Endothelial cell of umbilical vein (primary cell): ENCODE results near the gene MIX23. TPM values are rescaled to one million over a fixed set of nuclear protein-coding genes. Genes with fewer than 3 reads are reported as not detected.

Source experiments
- BruUV-seq: library from RNA; stranded (reverse); fragments of 400-500 nt; replicated peaks from 2 replicates; lab custom pipeline; 2021; lab: Mats Ljungman, UMichigan
- CTCF ChIA-PET: fragments of 300-600, 350-600 bp; sonication (Branson Sonifier 250); formaldehyde crosslinking; loops from one replicate; lab custom pipeline; 2021; ENCODE audit warnings: antibody characterized with exemption, inconsistent platforms; lab: Charles Lee
- POLR2A ChIA-PET: fragments of 300-600, 350-600 bp; sonication (Branson Sonifier 250); formaldehyde crosslinking; loops from one replicate; lab custom pipeline; 2021; ENCODE audit warnings: antibody characterized with exemption, inconsistent platforms; lab: Charles Lee
- DNase-seq: peaks from one replicate; pipeline ENCODE4 v3.0.0-alpha.2; 2011; ENCODE audit warnings: low read depth, low spot score
- FAIRE-seq: peaks from 2 replicates; lab custom pipeline; 2011; peaks lifted over from hg19 to GRCh38; lab: Jason Lieb, UNC
- H2AFZ ChIP-seq: 2 replicates; pipeline ENCODE4 v1.6.0; 2012; ENCODE audit warnings: low read depth, low read length, control low read depth, inconsistent platforms
- H3K27ac ChIP-seq: 2 replicates; pipeline ENCODE4 v1.5.1; 2011; ENCODE audit warnings: low read depth, mild to moderate bottlenecking, control low read depth, low read length, moderate library complexity; ENCODE audit not compliant: insufficient read depth
- H3K27me3 ChIP-seq, 2 experiments: 2 replicates each; pipeline versions ENCODE4 v1.6.0 to v1.6.1; 2011; ENCODE audit warnings: low read length in 2 of 2, mixed read lengths in 1 of 2; ENCODE audit not compliant: control insufficient read depth in 2 of 2, insufficient read depth in 2 of 2
- H3K36me3 ChIP-seq, 2 experiments: 2 replicates in 1 of 2; 3 replicates in 1 of 2; pipeline ENCODE4 v1.5.1; 2011; ENCODE audit warnings: low read length in 2 of 2, mild to moderate bottlenecking in 1 of 2, moderate library complexity in 1 of 2; ENCODE audit not compliant: control insufficient read depth in 2 of 2, insufficient read depth in 2 of 2; ENCODE audit errors: extremely low read depth in 1 of 2
- H3K4me1 ChIP-seq: 3 replicates; pipeline ENCODE4 v1.5.1; 2011; ENCODE audit warnings: mild to moderate bottlenecking, low read length; ENCODE audit not compliant: control insufficient read depth, insufficient read depth; ENCODE audit errors: extremely low read depth
- H3K4me2 ChIP-seq: 2 replicates; pipeline ENCODE4 v1.6.1; 2011; ENCODE audit warnings: low read length, control low read depth, mixed read lengths; ENCODE audit not compliant: insufficient read depth
- H3K4me3 ChIP-seq, 3 experiments: fragments of 200-600 bp in 1 of 3; sonication (generic), shearing (Covaris generic) in 1 of 3; replicated peaks in 1 of 3; 2 replicates each; pipeline ENCODE4 v1.5.1; 2011 to 2016; ENCODE audit warnings: control low read depth in 3 of 3, low read length in 3 of 3, mild to moderate bottlenecking in 2 of 3, inconsistent platforms in 1 of 3, low read depth in 1 of 3, moderate library complexity in 1 of 3; ENCODE audit not compliant: insufficient read depth in 1 of 3
- H3K79me2 ChIP-seq: 2 replicates; pipeline ENCODE4 v1.6.0; 2012; ENCODE audit warnings: low read length, inconsistent platforms; ENCODE audit not compliant: control insufficient read depth, insufficient read depth
- H3K9ac ChIP-seq: replicated peaks from 2 replicates; pipeline ENCODE3; 2011; ENCODE audit warnings: low read length, control low read depth; ENCODE audit not compliant: insufficient read depth; ENCODE audit errors: extremely low read depth
- H3K9me1 ChIP-seq: replicated peaks from 3 replicates; pipeline ENCODE4 v1.6.0; 2011; ENCODE audit warnings: mild to moderate bottlenecking, low read length; ENCODE audit not compliant: control insufficient read depth, insufficient read depth; ENCODE audit errors: extremely low read depth
- H3K9me3 ChIP-seq: replicated peaks from 2 replicates; pipeline ENCODE4 v1.5.1; 2012; ENCODE audit warnings: low read length, inconsistent platforms; ENCODE audit not compliant: control insufficient read depth, insufficient read depth
- H4K20me1 ChIP-seq: replicated peaks from 2 replicates; pipeline ENCODE3; 2011; ENCODE audit warnings: mild to moderate bottlenecking, low read length; ENCODE audit not compliant: control insufficient read depth, insufficient read depth; ENCODE audit errors: extremely low read depth
- CTCF ChIP-seq, 2 donors: IDR thresholded peaks; 1 replicate in 1 of 2; 2 replicates in 1 of 2; pipeline ENCODE4 v1.5.1; 2011; ENCODE audit warnings: low read length in 2 of 2, mild to moderate bottlenecking in 2 of 2, moderate library complexity in 2 of 2, control low read depth in 1 of 2, inconsistent platforms in 1 of 2, low read depth in 1 of 2; ENCODE audit not compliant: insufficient read depth in 1 of 2; ENCODE audit errors: extremely low read depth in 1 of 2
- JUN ChIP-seq: IDR thresholded peaks from 2 replicates; pipeline ENCODE4 v1.6.1; 2011; ENCODE audit warnings: borderline replicate concordance, low read depth; ENCODE audit not compliant: insufficient read length, insufficient read depth
- POLR2A ChIP-seq: IDR thresholded peaks from 2 replicates; pipeline ENCODE4 v1.6.1; 2012; ENCODE audit warnings: low read depth, mild to moderate bottlenecking, control low read depth, low read length
- dilution Hi-C: fragments of 300-500 bp; cut with MboI; formaldehyde crosslinking; loops from one replicate; pipeline ENCODE4 v1.15.0; 2019; ENCODE audit warnings: low sequenced_read_pairs; ENCODE audit not compliant: extremely low pct_ligation_motif_present
- intact Hi-C: fragments of 100-400 bp; cut with micrococcal nuclease; formaldehyde crosslinking; loops from one replicate; pipeline ENCODE4 v1.10.0; 2022
- polyA plus RNA-seq, 4 experiments: library from polyadenylated mRNA; depleted of rRNA in 3 of 4; stranded (reverse) in 3 of 4; unstranded in 1 of 4; fragments of >200 nt; gene quantifications; 2 replicates each; pipeline versions ENCODE4 v1.2.1 to v1.2.3, GENCODE V29; 2011 to 2012; ENCODE audit warnings: missing spikeins in 1 of 4
- total RNA-seq: library from RNA; stranded (reverse); gene quantifications from 2 replicates; pipeline ENCODE4 v1.2.3, GENCODE V29; 2021

The MIX23 gene
- total and polyA plus RNA-seq, 2 donors (not counting 3 experiments of a cell fraction or from before 2014, with no cell fraction given): 4.5 to 53.5 TPM

GRCh38 chr3:122387709-122388108 lies 4.7 kb upstream of the MIX23 start:
- no peak for DNase-seq
- Histone ChIP-seq H3K27ac (no peak overlapping the region), H3K9ac (no peak overlapping the region), H4K20me1 (no peaks in the 10 kb centered on the region), H3K4me3 (no peak overlapping the region), H3K36me3 (no peaks in the 10 kb centered on the region), H2AFZ (no peak overlapping the region), H3K27me3 (no peaks in the 10 kb centered on the region), H3K9me1 (no peaks in the 10 kb centered on the region), H3K79me2 (peaks cover 3% of the 10 kb centered on the region), H3K4me2 (no peak overlapping the region), H3K9me3 (no peaks in the 10 kb centered on the region), H3K4me1 (peaks cover 10% of the 10 kb centered on the region)
- FAIRE-seq: no peak
- CTCF ChIA-PET: no interaction called here
- BruUV-seq: no TSS peak
- intact Hi-C loops (no loop called here), dilution Hi-C loops (no loop called here)
- no peak for TF ChIP-seq CTCF (IDR thresholded peaks at IDR 0.05; ENCODE audit: extremely low read depth in 1 of 2, insufficient read depth in 1 of 2, low read depth in 1 of 2, low read length in 2 of 2)
- TF ChIP-seq POLR2A: no peak
- TF ChIP-seq JUN: no peak
- POLR2A ChIA-PET: no interaction called here
